ENCODE data around the gene ITGAD.

Gene ITGAD

DNA sequence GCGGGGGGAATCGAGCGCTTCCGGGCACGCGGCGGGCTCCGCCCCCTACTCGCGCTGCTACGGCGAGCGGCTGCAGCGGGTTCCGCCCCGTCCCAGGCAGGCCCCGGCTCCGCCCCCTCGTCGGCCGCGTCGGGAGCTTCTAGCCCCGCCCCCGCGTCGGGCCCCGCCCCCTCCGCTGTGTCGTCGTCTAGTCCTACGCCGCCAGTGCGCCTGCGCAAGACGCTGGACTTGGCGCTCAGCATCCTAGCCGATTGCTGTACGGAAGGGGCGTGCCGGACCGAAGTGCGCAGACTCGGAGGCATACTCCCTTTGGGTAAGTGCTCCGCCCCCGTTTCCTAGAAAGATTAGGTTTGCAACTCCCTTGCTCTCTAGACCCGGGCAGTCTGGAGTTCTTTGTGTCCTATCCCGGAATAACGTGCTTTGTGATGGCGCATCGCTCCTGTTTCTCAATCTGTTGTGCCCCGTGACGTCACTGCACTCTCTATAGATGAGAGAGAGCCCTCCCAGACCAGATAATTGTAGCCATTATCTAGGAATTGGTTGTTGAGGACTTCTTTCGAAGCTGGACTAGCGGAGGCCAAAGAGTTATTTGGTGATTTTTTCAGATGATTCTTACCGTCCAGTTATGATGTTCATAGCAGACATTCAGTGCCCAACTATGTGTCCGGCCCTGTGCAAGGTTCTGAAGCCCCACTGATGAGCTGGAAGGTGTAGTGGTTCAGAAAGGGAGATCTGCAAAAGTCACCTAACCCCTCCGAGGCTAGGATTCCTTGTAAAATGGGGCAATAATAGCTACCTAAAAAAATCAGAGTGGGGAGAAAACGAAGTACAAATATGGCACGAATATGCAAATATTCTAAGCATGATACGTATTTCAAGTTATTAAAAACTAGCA is 66.8 kb downstream of the ITGAD start:
- DNase-seq (ENCODE audit: low read depth in 2 of 2): peak; percentile 98

DNA sequence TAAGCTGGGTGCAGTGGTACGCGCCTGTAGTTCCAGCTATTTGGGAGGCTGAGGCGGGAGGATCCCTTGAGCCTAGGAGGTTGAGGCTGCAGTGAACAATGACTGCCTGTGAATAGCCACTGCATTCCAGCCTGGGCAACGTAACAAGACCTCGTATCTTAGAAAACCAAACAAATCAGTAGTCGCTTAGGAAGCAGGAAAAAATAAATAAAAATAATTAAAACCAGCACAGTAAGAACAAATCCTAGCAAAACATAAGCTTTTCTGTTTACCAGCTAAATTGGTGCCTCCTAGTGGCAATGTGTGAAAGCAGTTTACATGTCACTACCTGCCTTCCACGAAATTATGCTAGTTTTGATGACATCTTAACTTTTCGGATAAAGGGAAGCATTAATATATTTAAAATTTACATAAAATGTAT is 67.5 kb downstream of the ITGAD start:
- DNase-seq (ENCODE audit: low read depth in 2 of 2): peak; percentile 40 to 46

DNA sequence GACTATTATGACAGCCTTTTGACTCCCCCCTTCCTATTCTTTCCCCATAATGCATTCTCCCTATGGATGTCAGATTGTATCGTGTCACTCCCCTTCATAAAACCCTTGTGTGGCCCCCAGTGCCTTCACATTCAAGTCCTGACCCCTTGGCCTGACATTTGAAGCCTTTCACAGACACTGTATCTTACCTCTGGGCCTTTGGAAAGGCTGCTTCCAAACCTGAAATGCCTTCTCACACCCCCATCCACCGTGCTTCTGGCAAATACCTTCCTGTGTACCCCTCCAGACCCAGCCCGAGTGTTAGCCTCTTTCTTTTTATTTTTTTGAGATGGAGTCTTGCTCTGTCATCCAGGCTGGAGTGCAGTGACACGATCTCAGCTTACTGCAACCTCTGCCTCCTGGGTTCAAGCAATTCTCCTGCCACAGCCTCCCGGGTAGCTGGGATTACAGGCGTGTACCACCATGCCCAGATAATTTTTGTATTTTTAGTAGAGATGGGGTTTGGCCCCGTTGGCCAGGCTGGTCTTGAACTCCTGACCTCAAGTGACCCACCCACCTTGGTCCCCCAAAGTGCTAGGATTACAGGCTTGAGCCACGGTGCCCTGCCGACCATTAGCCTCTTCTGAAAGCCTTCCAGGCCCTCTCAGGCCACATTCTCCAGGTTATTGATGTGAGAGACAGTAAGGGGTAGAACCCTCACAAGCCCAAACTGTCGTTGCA is 68.2 kb downstream of the ITGAD start:
- DNase-seq (ENCODE audit: low read depth in 2 of 2): no peak

DNA sequence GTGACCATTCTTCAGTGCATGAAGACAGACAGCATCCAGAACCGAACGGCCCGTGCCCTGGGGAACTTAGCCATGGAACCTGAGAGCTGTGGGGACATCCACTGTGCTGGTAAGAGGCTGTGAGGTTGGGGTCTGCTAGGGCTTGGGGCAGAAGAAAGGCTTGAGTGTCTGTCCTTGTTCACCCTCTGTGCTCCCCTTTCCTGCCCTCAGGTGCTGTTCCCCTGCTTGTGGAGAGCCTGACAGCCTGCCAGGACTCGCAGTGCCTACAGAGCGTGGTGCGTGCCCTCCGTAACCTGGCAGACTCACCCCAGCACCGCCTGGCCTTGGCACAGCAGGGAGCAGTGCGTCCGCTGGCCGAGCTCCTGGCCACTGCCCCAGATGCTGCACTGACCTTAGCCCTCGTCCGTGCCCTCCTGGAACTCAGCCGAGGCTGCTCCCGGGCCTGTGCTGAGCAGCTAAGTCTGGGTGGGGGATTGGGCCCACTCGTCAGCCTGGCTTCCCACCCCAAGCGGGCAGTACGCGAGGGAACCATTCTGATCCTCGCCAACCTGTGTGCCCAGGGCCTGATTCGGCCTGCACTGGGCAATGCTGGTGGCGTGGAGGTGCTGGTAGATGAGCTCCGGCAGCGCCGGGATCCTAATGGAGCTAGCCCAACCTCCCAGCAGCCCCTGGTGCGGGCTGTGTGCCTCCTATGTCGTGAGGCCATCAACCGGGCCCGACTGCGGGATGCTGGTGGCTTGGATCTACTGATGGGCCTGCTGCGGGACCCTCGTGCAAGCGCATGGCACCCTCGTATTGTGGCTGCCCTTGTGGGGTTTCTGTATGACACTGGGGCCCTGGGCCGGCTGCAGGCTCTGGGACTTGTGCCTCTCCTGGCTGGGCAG is 69.0 kb downstream of the ITGAD start:
- no peak for DNase-seq (ENCODE audit: low read depth in 2 of 2)

- no peak for DNase-seq (ENCODE audit: low read depth in 2 of 2)
These were observed 71.2 kb downstream of the ITGAD start for GRCh38 chr16:31464348-31464769.

DNA sequence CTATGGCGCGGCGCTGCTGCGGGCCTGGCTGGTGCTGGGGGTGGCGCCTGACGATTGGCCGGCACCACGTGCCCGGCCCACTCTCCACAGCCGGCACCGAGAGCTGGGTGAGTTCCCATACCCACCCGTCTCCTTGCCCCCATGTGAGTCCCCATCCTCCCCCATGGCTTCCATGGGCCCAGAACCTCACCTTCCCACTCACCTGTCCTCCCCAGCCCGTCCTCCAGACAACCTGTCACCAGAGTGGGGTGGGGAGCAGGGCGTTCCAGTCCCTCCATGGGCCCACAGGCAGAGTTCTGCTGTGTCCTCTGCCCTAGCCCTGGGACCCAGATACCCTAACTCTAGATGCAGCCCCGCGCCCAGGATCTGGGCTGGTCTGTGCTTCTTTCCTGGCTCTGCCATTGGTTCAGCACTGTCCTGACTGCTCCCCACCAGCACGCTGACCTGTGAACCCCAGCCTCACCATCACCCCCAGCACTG is 71.7 kb downstream of the ITGAD start:
- no peak for DNase-seq (ENCODE audit: low read depth in 2 of 2)

GRCh38 chr16:31465788-31466370 is 72.7 kb downstream of the ITGAD start:
- DNase-seq (ENCODE audit: low read depth in 2 of 2): no peak

DNA sequence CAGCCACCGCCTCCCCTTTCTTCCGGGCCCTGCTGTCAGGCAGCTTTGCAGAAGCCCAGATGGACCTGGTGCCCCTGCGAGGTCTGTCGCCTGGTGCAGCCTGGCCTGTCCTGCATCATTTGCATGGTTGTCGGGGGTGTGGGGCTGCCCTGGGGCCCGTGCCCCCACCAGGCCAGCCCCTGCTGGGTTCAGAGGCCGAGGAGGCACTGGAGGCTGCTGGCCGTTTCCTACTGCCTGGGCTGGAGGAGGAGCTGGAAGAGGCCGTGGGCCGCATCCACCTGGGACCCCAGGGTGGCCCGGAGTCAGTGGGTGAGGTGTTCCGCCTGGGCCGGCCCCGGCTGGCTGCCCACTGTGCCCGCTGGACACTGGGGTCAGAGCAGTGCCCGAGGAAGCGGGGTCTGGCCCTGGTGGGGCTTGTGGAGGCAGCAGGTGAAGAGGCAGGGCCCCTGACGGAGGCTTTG is 73.3 kb downstream of the ITGAD start:
- no peak for DNase-seq (ENCODE audit: low read depth in 2 of 2)

DNA sequence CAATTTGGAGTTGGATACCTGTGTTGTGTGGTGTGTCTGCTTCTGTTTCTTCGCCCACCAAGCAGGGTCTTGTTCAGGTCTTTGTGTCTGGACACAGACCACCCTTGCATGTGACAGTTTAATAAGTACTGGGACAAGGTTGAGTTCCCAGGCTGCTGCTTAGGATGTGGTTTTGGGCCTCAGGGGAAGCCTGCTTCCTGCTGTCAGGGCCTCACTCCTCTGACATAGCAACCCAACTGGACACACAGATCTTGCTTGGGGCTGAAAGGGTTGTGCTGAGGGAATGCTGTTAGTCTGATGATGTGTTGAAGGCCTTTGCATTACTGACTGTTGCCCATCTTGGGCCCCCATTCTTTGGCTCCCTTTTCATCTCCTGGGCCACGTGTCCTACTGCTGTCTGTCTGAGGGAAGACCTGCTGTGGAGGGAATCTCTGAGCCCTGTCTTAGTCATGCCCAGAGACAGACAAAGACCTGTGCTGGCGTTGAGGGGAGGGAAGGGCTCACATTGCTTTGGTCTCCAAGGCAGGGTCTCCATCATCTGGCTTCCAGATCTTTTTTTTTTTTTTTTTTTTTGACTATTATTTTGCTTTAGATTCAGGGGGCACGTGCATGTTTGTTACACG is 74.1 kb downstream of the ITGAD start:
- no peak for DNase-seq (ENCODE audit: low read depth in 2 of 2)

DNA sequence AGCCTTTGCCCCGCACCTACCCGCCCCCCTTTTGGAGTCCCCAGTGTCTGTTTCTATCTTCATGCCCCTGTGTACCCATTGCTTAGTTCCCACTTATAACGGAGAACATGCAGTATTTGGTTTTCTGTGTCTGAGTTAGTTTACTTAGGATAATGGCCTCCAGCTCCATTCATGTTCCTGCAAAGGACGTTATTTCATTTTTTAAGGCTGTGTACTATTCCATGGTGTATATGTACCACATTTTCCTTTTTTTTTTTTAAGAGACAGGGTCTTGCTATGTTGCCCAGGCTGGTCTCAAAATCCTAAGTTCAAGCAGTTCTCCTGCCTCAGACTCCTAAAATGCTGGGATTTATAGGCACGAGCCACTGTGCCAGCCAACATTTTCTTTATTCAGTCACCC is 74.7 kb downstream of the ITGAD start:
- DNase-seq (ENCODE audit: low read depth in 2 of 2): no peak

GRCh38 chr16:31470615-31471014 is 77.5 kb downstream of the ITGAD start:
- no peak for DNase-seq (ENCODE audit: low read depth in 2 of 2)

DNA sequence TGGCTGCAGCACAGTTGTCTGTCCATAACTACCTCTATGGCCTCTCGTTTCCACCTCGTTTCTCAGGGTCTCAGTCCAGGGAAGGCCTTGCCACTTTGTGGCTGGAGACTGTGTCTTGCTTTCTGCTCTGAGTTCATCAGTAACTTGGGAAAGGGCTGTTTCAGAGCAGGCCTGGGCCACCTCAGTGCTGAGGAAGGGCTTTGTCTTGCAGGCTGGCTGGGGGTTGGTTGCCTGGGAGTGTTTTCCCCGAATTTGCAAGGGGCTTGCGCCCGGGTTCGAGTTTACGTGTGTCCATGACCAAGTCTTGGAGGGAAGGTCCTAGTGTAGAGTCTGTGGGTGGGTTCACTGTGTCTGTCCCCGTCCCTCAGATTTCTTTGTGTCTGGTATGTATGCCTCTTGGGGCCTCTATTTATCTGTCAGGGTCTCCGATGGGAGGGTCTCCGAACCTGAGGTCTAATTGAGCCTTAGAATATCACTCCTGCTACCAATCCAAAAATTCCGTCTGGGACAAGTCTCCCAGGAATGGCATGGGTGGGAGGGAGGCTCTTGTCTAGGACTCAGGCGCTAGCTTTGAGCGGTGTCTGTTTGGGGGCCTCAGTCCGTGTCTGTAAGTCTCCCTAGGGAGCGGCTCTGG is 78.2 kb downstream of the ITGAD start:
- DNase-seq (ENCODE audit: low read depth in 2 of 2): no peak

GRCh38 chr16:31471875-31472708 is 79.0 kb downstream of the ITGAD start, which contains the start of gene TGFB1I1:
TGFB1I1 (plus strand) TSS chr16:31472152; CDS start chr16:31472189, 37 bp downstream.
- peak; percentile 80 to 84 for DNase-seq (ENCODE audit: low read depth in 2 of 2)

- peak; percentile 87 for DNase-seq (ENCODE audit: low read depth in 2 of 2)
These were observed 79.6 kb downstream of the ITGAD start for GRCh38 chr16:31472709-31473203.

DNA sequence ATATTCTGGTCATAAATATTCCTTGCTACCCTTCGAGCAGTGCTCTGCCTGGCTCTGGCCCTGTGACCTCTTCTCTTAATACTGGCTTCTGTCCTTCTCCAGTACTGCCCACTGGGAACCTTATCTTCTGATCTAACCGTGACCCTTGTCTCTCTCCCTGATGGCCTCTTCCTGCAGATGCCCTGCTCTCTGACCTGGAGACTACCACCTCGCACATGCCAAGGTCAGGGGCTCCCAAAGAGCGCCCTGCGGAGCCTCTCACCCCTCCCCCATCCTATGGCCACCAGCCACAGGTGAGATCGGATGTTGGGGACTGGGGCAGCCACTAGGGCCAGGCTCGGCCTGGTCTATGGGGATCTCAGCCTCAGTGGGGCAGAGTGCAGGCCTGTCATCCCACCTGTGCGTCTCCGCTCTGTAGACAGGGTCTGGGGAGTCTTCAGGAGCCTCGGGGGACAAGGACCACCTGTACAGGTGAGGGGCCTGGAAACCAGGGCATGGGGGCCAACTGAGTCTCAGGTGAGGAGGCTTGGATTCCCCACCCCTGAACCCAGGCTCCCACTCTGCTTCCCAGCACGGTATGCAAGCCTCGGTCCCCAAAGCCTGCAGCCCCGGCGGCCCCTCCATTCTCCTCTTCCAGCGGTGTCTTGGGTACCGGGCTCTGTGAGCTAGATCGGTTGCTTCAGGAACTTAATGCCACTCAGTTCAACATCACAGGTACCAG is 80.3 kb downstream of the ITGAD start:
- no peak for DNase-seq (ENCODE audit: low read depth in 2 of 2)

- no peak for DNase-seq (ENCODE audit: low read depth in 2 of 2)
These were observed 81.1 kb downstream of the ITGAD start for GRCh38 chr16:31474173-31474714.

DNA sequence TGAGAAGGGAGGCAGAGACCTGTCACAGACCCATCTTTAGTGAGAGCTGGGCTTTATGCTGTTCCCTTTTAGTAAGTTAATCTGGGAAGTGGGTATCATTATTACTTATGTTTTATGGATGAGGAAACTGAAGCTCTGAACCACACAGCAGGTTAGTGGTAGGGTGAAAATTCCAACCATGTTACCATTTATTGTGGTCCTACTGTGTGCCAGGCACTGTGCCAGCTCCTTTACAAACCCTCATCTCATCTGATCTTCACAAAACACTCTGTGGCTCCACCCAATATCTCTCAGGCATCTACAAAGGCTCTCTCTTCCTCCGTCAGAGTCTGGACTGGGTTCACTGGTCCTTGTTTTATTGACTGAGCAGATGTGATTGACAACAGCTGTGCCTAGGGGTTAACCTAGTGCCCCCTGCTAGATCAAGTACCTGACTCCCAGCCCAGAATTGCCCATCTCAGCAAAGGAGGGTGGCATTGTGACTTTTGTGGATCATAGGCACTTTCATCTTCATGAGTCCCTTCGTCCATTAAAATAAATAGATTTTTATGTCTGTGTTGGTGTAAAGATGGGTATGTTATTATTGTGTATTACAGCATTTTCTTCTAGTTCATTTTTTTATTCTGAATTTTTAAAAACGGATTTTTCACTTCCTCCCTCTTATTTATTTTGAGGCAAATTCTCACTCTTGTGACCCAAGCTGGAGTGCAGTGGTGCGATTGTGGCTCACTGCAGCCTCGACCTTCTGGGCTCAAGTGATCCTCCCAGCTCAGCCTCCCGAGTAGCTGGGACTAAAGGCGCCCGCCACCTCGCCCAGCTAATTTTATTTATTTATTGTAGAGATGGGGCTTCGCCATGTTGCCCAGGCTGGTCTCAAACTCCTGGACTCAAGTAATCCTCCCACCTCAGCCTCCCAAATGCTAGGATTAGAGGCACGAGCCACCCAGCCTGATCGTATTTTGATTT is 81.9 kb downstream of the ITGAD start:
- DNase-seq (ENCODE audit: low read depth in 2 of 2): no peak

All from fibroblast of skin of left quadriceps (primary cell).